Caco-2 (cell line): ENCODE measurements around the gene CHRNB2. TPM values are rescaled to one million over a fixed set of nuclear protein-coding genes. Genes with fewer than 3 reads are reported as not detected.

Source experiments
- BruUV-seq: library from RNA; stranded (reverse); fragments of 400-500 nt; replicated peaks from 2 replicates; lab custom pipeline; 2021; lab: Mats Ljungman, UMichigan
- CTCF ChIA-PET: fragments of 300-600 bp; sonication (Branson Sonifier 250); formaldehyde crosslinking; loops from one replicate; lab custom pipeline; 2022; ENCODE audit warnings: antibody characterized with exemption; lab: Charles Lee
- POLR2A ChIA-PET: fragments of 300-600 bp; sonication (Branson Sonifier 250); formaldehyde crosslinking; loops from one replicate; lab custom pipeline; 2022; ENCODE audit warnings: antibody characterized with exemption; lab: Charles Lee
- DNase-seq, 2 experiments: peaks; one replicate each; pipeline versions ENCODE4 v3.0.0 to v3.0.0-alpha.2; 2020 to 2022
- H3K27me3 ChIP-seq: replicated peaks from 2 replicates; pipeline ENCODE4 v1.6.0; 2011; ENCODE audit warnings: low read length; ENCODE audit not compliant: control insufficient read depth, insufficient read depth
- H3K36me3 ChIP-seq: 2 replicates; pipeline ENCODE4 v1.5.1; 2011; ENCODE audit warnings: low read length; ENCODE audit not compliant: control insufficient read depth, insufficient read depth
- H3K4me1 ChIP-seq: fragments of 250-450 bp; sonication (Bioruptor Pico); 2 replicates; pipeline ENCODE4 v1.5.1; 2020; ENCODE audit warnings: mild to moderate bottlenecking
- H3K4me3 ChIP-seq: 2 replicates; pipeline ENCODE4 v1.5.1; 2011; ENCODE audit warnings: low read depth, mild to moderate bottlenecking, control low read depth, low read length
- H3K9me3 ChIP-seq: fragments of 250-450 bp; sonication (Bioruptor Pico); 2 replicates; pipeline ENCODE4 v1.5.1; 2020; ENCODE audit warnings: mild to moderate bottlenecking, moderate library complexity
- H3K27ac Mint-ChIP-seq: one replicate; pipeline ENCODE4 v1.8.0; 2022; ENCODE audit warnings: mixed read lengths; ENCODE audit not compliant: unreplicated experiment
- H3K27me3 Mint-ChIP-seq: one replicate; pipeline ENCODE4 v1.8.0; 2022; ENCODE audit warnings: mixed read lengths; ENCODE audit not compliant: insufficient read depth, unreplicated experiment
- H3K36me3 Mint-ChIP-seq: one replicate; pipeline ENCODE4 v1.8.0; 2022; ENCODE audit warnings: mild to moderate bottlenecking, mixed read lengths; ENCODE audit not compliant: insufficient read depth, unreplicated experiment
- H3K4me1 Mint-ChIP-seq: one replicate; pipeline ENCODE4 v1.8.0; 2022; ENCODE audit warnings: low read depth, mixed read lengths; ENCODE audit not compliant: unreplicated experiment
- H3K4me3 Mint-ChIP-seq: one replicate; pipeline ENCODE4 v1.8.0; 2022; ENCODE audit warnings: mild to moderate bottlenecking, moderate library complexity, mixed read lengths; ENCODE audit not compliant: unreplicated experiment
- H3K9me3 Mint-ChIP-seq: one replicate; pipeline ENCODE4 v1.8.0; 2022; ENCODE audit warnings: mixed read lengths; ENCODE audit not compliant: unreplicated experiment
- CTCF ChIP-seq, 2 experiments: fragments of 200-600 bp in 1 of 2; IDR thresholded peaks; 1 replicate in 1 of 2; 2 replicates in 1 of 2; pipeline versions ENCODE4 v1.5.1 to v1.8.0; 2011 to 2022; ENCODE audit warnings: antibody characterized with exemption in 1 of 2, control low read depth in 1 of 2, inconsistent platforms in 1 of 2, low read depth in 1 of 2, low read length in 1 of 2, mild to moderate bottlenecking in 1 of 2, moderate library complexity in 1 of 2; ENCODE audit not compliant: insufficient read depth in 1 of 2, severe bottlenecking in 1 of 2, unreplicated experiment in 1 of 2
- intact Hi-C: fragments of 100-400 bp; cut with micrococcal nuclease; formaldehyde crosslinking; loops from one replicate; pipeline ENCODE4 v1.10.0; 2022; ENCODE audit not compliant: unreplicated experiment
- total RNA-seq: library from RNA; stranded (reverse); gene quantifications from 2 replicates; pipeline ENCODE4 v1.2.3, GENCODE V29; 2022

CHRNB2 gene
- total RNA-seq, 1 experiment from 2014 or later: 0.09 TPM

GRCh38 chr1:154568157-154568815 lies 708 bp downstream of the CHRNB2 start:
- Histone ChIP-seq H3K27me3 (0 out of 2 replicates have a peak, but pooled peaks cover 1% of the 10 kb centered on the region), H3K9me3 (no peaks in the 10 kb centered on the region), H3K4me3 (peak overlapping the region; percentile 23; the same call in 1 of the 2 replicates), H3K36me3 (no peaks in the 10 kb centered on the region), H3K4me1 (peaks cover 4% of the 10 kb centered on the region)
- intact Hi-C loops: no loop called here
- Mint-ChIP-seq H3K27me3 (peaks cover 21% of the 10 kb centered on the region), H3K4me3 (peak overlapping the region; percentile 46), H3K4me1 (peaks cover 7% of the 10 kb centered on the region), H3K9me3 (no peaks in the 10 kb centered on the region), H3K36me3 (peaks cover 4% of the 10 kb centered on the region), H3K27ac (no peak overlapping the region)
- POLR2A ChIA-PET: no interaction called here
- CTCF ChIA-PET: interaction anchor here (0.6 to 1.4 kb wide), 4 partner anchors 9 to 88 kb away, joined by 3 to 17 read pairs (median 5); no protein-coding TSS in a partner anchor
- no TSS peak for BruUV-seq
- no peak for DNase-seq
- TF ChIP-seq CTCF (IDR thresholded peaks at IDR 0.05; ENCODE audit: insufficient read depth in 1 of 2, low read depth in 1 of 2, low read length in 1 of 2, severe bottlenecking in 1 of 2, unreplicated experiment in 1 of 2): no peak

GRCh38 chr1:154571244-154571963 lies 3.8 kb downstream of the CHRNB2 start:
- Mint-ChIP-seq H3K9me3 (no peaks in the 10 kb centered on the region), H3K4me1 (peaks cover 19% of the 10 kb centered on the region), H3K27me3 (peaks cover 18% of the 10 kb centered on the region), H3K36me3 (peaks cover 20% of the 10 kb centered on the region), H3K27ac (no peak overlapping the region), H3K4me3 (no peak overlapping the region)
- intact Hi-C loops: no loop called here
- H3K4me1 ChIP-seq: peaks cover 4% of the 10 kb centered on the region
- H3K36me3 ChIP-seq: no peaks in the 10 kb centered on the region
- no peak overlapping the region for H3K4me3 ChIP-seq
- no TSS peak for BruUV-seq
- no peak for DNase-seq
- 0 out of 2 replicates have a peak, but pooled peaks cover 1% of the 10 kb centered on the region for H3K27me3 ChIP-seq
- CTCF ChIA-PET: no interaction called here
- no peak for TF ChIP-seq CTCF (IDR thresholded peaks at IDR 0.05; ENCODE audit: insufficient read depth in 1 of 2, low read depth in 1 of 2, low read length in 1 of 2, severe bottlenecking in 1 of 2, unreplicated experiment in 1 of 2)
- POLR2A ChIA-PET: no interaction called here
- H3K9me3 ChIP-seq: no peaks in the 10 kb centered on the region

GRCh38 chr1:154571964-154572288 lies 4.3 kb downstream of the CHRNB2 start:
- H3K36me3 Mint-ChIP-seq: peaks cover 25% of the 10 kb centered on the region
- no peak for TF ChIP-seq CTCF (IDR thresholded peaks at IDR 0.05; ENCODE audit: insufficient read depth in 1 of 2, low read depth in 1 of 2, low read length in 1 of 2, severe bottlenecking in 1 of 2, unreplicated experiment in 1 of 2)
- Histone ChIP-seq H3K4me1 (peaks cover 4% of the 10 kb centered on the region), H3K4me3 (no peak overlapping the region), H3K36me3 (no peaks in the 10 kb centered on the region), H3K27me3 (0 out of 2 replicates have a peak, but pooled peaks cover 1% of the 10 kb centered on the region), H3K9me3 (no peaks in the 10 kb centered on the region)
- H3K4me3 Mint-ChIP-seq: no peak overlapping the region
- H3K4me1 Mint-ChIP-seq: peaks cover 19% of the 10 kb centered on the region
- peaks cover 16% of the 10 kb centered on the region for H3K27me3 Mint-ChIP-seq
- ChIA-PET POLR2A (no interaction called here), CTCF (interaction anchor here (0.9 kb wide), 1 partner anchor 92 kb away, joined by 3 read pairs; no protein-coding TSS in a partner anchor)
- DNase-seq: no peak
- no TSS peak for BruUV-seq
- H3K9me3 Mint-ChIP-seq: no peaks in the 10 kb centered on the region
- intact Hi-C loops: no loop called here
- H3K27ac Mint-ChIP-seq: no peak overlapping the region
